Astrocyte (in vitro differentiated cells and primary cell): Measurements from ENCODE around the gene MDH1B. TPM values are rescaled to one million over a fixed set of nuclear protein-coding genes. Genes with fewer than 3 reads are reported as not detected.

Source experiments
- DNase-seq: peaks from one replicate; pipeline ENCODE4 v3.0.0-alpha.2; 2010; ENCODE audit warnings: low read depth
- FAIRE-seq: peaks from 2 replicates; lab custom pipeline; 2011; peaks lifted over from hg19 to GRCh38; lab: Jason Lieb, UNC
- H2AFZ ChIP-seq: 2 replicates; pipeline ENCODE4 v1.6.0; 2012; ENCODE audit warnings: low read depth, low read length, inconsistent platforms
- H3K27ac ChIP-seq: 2 replicates; pipeline ENCODE4 v1.5.1; 2011; ENCODE audit warnings: low read depth, low read length, inconsistent platforms
- H3K27me3 ChIP-seq: 2 replicates; pipeline ENCODE4 v1.6.0; 2011; ENCODE audit warnings: low read length, inconsistent platforms; ENCODE audit not compliant: insufficient read depth
- H3K36me3 ChIP-seq: 2 replicates; pipeline ENCODE4 v1.5.1; 2011; ENCODE audit warnings: low read length, inconsistent platforms; ENCODE audit not compliant: insufficient read depth
- H3K4me1 ChIP-seq: 2 replicates; pipeline ENCODE4 v1.5.1; 2011; ENCODE audit warnings: low read length, inconsistent platforms; ENCODE audit not compliant: insufficient read depth
- H3K4me2 ChIP-seq: 2 replicates; pipeline ENCODE4 v1.6.0; 2012; ENCODE audit warnings: low read length, inconsistent platforms
- H3K4me3 ChIP-seq: 2 replicates; pipeline ENCODE4 v1.5.1; 2011; ENCODE audit warnings: low read depth, mild to moderate bottlenecking, low read length, inconsistent platforms; ENCODE audit not compliant: insufficient read depth
- H3K79me2 ChIP-seq: 2 replicates; pipeline ENCODE4 v1.6.0; 2012; ENCODE audit warnings: mild to moderate bottlenecking, low read length, inconsistent platforms; ENCODE audit not compliant: insufficient read depth
- H3K9ac ChIP-seq: 2 replicates; pipeline ENCODE4 v1.6.0; 2012; ENCODE audit warnings: mild to moderate bottlenecking, low read length, inconsistent platforms
- H3K9me3 ChIP-seq: 2 replicates; pipeline ENCODE4 v1.5.1; 2012; ENCODE audit warnings: low read depth, mild to moderate bottlenecking, low read length, inconsistent platforms; ENCODE audit not compliant: insufficient read depth
- H4K20me1 ChIP-seq: 2 replicates; pipeline ENCODE4 v1.6.0; 2012; ENCODE audit warnings: low read length, inconsistent platforms; ENCODE audit not compliant: insufficient read depth
- H3K27ac Mint-ChIP-seq: one replicate; pipeline ENCODE4 v1.8.0; 2021; ENCODE audit warnings: mild to moderate bottlenecking, mixed read lengths; ENCODE audit not compliant: unreplicated experiment
- H3K27me3 Mint-ChIP-seq: one replicate; pipeline ENCODE4 v1.8.0; 2021; ENCODE audit warnings: low read depth, mixed read lengths; ENCODE audit not compliant: unreplicated experiment
- H3K36me3 Mint-ChIP-seq: one replicate; pipeline ENCODE4 v1.8.0; 2021; ENCODE audit warnings: low read depth, mixed read lengths; ENCODE audit not compliant: unreplicated experiment
- H3K4me1 Mint-ChIP-seq: one replicate; pipeline ENCODE4 v1.8.0; 2021; ENCODE audit warnings: low read depth, mixed read lengths; ENCODE audit not compliant: unreplicated experiment
- H3K4me3 Mint-ChIP-seq: one replicate; pipeline ENCODE4 v1.8.0; 2021; ENCODE audit warnings: mild to moderate bottlenecking, moderate library complexity, mixed read lengths; ENCODE audit not compliant: unreplicated experiment
- H3K9me3 Mint-ChIP-seq: one replicate; pipeline ENCODE4 v1.8.0; 2021; ENCODE audit warnings: mild to moderate bottlenecking, mixed read lengths; ENCODE audit not compliant: unreplicated experiment
- EZH2 ChIP-seq: IDR thresholded peaks from 2 replicates; pipeline ENCODE4 v1.6.1; 2012; ENCODE audit warnings: mild to moderate bottlenecking, low read length, inconsistent platforms; ENCODE audit not compliant: insufficient read depth
- total RNA-seq: library from RNA; stranded (reverse); gene quantifications from 2 replicates; pipeline ENCODE4 v1.2.1, GENCODE V29; 2021
- TF ChIP-seq, protein P1 (sequence below): IDR thresholded peaks from 2 replicates; pipeline ENCODE4 v1.5.1; 2011; ENCODE audit warnings: low read depth, mild to moderate bottlenecking, inconsistent platforms, low read length, moderate library complexity; ENCODE audit not compliant: insufficient read depth

Gene MDH1B
- total RNA-seq, 1 donor from 2014 or later = 1.9 TPM

DNA sequence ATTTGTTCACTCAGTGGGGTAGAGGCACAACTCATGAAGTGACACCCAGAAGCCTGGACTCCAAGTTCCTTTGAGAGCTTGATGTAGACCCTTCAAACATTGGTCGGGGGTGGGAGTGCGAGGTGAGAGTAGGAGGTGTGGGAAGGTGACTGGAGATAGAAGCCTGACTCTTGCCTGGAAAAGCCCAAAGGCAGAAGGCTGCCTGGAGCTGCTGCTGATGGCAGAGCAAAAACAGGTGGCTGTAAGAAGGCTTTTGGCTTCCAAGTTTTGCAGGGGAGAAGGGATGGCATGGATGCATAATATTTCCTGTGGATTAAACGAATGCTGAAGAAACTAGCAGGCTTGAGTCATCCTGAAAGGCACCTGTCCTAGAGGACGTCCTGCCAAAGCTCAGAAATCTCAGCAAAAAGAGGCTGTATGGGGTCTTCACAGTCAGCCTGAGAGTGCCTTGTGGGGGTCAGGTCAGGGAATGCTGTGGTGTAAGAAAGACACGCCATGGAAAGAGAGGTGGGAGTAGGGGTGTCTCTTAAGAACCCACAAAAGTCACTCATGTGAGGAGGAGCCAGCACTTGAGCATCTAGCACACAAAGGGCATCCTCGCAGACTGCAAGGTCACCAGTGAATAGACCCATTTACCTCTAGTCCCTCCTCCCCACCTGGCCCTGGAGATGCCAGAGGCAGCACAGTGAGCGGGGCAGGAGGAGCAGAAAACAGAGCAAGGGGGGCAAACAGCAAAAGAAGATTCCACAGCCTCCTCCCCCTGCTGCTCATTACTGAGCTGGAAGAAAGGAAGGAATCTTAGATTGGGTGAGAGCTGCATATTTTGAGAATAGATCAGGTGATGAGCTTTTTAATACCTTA is 37.8 kb upstream of the MDH1B start:
- Histone ChIP-seq H3K27ac (no peak overlapping the region), H3K4me2 (no peak overlapping the region), H3K9me3 (no peaks in the 10 kb centered on the region), H3K4me1 (peaks cover 5% of the 10 kb centered on the region), H2AFZ (no peak overlapping the region), H3K36me3 (no peaks in the 10 kb centered on the region), H3K4me3 (no peak overlapping the region), H3K79me2 (no peaks in the 10 kb centered on the region), H3K9ac (no peak overlapping the region), H4K20me1 (no peaks in the 10 kb centered on the region), H3K27me3 (no peaks in the 10 kb centered on the region)
- FAIRE-seq (no peak), DNase-seq (no peak)
- Mint-ChIP-seq H3K9me3 (no peaks in the 10 kb centered on the region), H3K27ac (no peak overlapping the region), H3K4me1 (peaks cover 15% of the 10 kb centered on the region), H3K27me3 (no peaks in the 10 kb centered on the region), H3K4me3 (no peak overlapping the region), H3K36me3 (no peaks in the 10 kb centered on the region)
- TF ChIP-seq, protein P1, sequence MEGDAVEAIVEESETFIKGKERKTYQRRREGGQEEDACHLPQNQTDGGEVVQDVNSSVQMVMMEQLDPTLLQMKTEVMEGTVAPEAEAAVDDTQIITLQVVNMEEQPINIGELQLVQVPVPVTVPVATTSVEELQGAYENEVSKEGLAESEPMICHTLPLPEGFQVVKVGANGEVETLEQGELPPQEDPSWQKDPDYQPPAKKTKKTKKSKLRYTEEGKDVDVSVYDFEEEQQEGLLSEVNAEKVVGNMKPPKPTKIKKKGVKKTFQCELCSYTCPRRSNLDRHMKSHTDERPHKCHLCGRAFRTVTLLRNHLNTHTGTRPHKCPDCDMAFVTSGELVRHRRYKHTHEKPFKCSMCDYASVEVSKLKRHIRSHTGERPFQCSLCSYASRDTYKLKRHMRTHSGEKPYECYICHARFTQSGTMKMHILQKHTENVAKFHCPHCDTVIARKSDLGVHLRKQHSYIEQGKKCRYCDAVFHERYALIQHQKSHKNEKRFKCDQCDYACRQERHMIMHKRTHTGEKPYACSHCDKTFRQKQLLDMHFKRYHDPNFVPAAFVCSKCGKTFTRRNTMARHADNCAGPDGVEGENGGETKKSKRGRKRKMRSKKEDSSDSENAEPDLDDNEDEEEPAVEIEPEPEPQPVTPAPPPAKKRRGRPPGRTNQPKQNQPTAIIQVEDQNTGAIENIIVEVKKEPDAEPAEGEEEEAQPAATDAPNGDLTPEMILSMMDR = no peak

DNA sequence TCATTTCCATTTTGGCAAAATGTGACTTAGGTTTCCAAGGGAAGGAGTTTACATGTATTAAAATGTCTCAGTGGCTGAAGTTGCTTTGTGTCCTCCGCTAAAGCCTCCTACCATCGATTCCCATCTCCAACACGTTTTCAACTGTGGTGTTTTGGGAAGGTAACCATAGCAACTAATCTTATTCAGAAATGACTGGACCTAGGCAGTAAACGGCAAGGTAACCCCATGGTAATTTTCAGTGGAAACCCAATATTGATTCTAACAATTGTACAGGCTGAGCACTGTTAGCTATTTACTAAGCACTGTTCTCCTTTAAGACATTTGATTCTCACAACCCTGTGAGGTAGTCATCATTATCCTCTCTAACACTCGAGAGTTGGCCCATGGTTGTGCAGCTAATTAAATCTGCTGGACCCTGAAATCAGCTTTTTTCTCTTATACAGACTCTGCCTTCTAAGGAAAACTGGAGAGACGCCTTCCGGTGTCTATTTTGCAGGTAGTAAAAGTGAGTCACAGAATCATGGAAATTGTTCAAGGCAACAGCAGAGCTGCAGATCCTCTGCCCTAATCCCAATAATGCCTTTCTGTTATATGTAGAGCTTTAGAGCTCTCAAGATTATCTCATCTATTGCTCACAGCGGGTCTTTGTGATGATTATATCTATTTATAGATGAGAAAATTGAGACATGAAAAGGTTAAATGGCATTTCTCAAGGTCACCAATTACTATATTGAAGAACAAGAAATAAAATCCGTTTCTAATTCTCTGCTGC is 36.5 kb upstream of the MDH1B start:
- Histone ChIP-seq H4K20me1 (no peaks in the 10 kb centered on the region), H3K9ac (no peak overlapping the region), H3K4me2 (no peak overlapping the region), H3K4me3 (no peak overlapping the region), H3K36me3 (no peaks in the 10 kb centered on the region), H3K4me1 (peaks cover 5% of the 10 kb centered on the region), H2AFZ (no peak overlapping the region), H3K27ac (no peak overlapping the region), H3K27me3 (no peaks in the 10 kb centered on the region), H3K9me3 (no peaks in the 10 kb centered on the region), H3K79me2 (no peaks in the 10 kb centered on the region)
- TF ChIP-seq EZH2 = no peak
- TF ChIP-seq, protein P1 = no peak
- Mint-ChIP-seq H3K36me3 (peaks cover under 1% of the 10 kb centered on the region), H3K4me3 (no peak overlapping the region), H3K9me3 (no peaks in the 10 kb centered on the region), H3K4me1 (peaks cover 15% of the 10 kb centered on the region), H3K27me3 (no peaks in the 10 kb centered on the region), H3K27ac (no peak overlapping the region)
- DNase-seq (no peak), FAIRE-seq (no peak)
